Measurements from ENCODE around the gene XRN1.

GRCh38 chr3:142484912-142485435, 37.1 kb upstream of the XRN1 start:
- no peak for TF ChIP-seq TAF1 (IDR thresholded peaks at IDR 0.05; ENCODE audit: borderline replicate concordance, insufficient read depth, low read length)
- no peak for TF ChIP-seq FOXP2 (optimal IDR thresholded peaks at IDR 0.05; ENCODE audit: borderline replicate concordance, extremely low read depth, extremely low read length, insufficient read depth)
- no peak for TF ChIP-seq POLR2AphosphoS5 (IDR thresholded peaks at IDR 0.05; ENCODE audit: low read depth, low read length)
- TF ChIP-seq SIN3A (IDR thresholded peaks at IDR 0.05; ENCODE audit: borderline replicate concordance, insufficient read depth, low read length) = no peak
